GM12892 (cell line): ENCODE results near the gene ZFP69B. TPM values are rescaled to one million over a fixed set of nuclear protein-coding genes. Genes with fewer than 3 reads are reported as not detected.

Experiments
- DNase-seq: peaks from one replicate; pipeline ENCODE4 v3.0.0; 2011; ENCODE audit not compliant: insufficient read length
- FAIRE-seq: peaks from 2 replicates; lab custom pipeline; 2011; peaks lifted over from hg19 to GRCh38; lab: Jason Lieb, UNC
- POLR2A ChIP-seq: IDR thresholded peaks from 2 replicates; pipeline ENCODE4 v1.6.1; 2011; ENCODE audit warnings: low read depth, low read length, control low read depth
- POLR2AphosphoS5 ChIP-seq: IDR thresholded peaks from 2 replicates; pipeline ENCODE4 v1.6.1; 2011; ENCODE audit warnings: low read depth, low read length, control low read depth
- TAF1 ChIP-seq: IDR thresholded peaks from 2 replicates; pipeline ENCODE4 v1.6.1; 2011; ENCODE audit warnings: low read depth, mild to moderate bottlenecking, control low read depth, low read length, borderline replicate concordance
- polyA plus RNA-seq: library from polyadenylated mRNA; unstranded; fragments of >200 nt; gene quantifications from one replicate; pipeline ENCODE4 v1.2.1, GENCODE V29; 2012; ENCODE audit warnings: missing spikeins, inconsistent platforms; ENCODE audit not compliant: missing spikeins

Gene ZFP69B
- 2.8 TPM for polyA plus RNA-seq

DNA sequence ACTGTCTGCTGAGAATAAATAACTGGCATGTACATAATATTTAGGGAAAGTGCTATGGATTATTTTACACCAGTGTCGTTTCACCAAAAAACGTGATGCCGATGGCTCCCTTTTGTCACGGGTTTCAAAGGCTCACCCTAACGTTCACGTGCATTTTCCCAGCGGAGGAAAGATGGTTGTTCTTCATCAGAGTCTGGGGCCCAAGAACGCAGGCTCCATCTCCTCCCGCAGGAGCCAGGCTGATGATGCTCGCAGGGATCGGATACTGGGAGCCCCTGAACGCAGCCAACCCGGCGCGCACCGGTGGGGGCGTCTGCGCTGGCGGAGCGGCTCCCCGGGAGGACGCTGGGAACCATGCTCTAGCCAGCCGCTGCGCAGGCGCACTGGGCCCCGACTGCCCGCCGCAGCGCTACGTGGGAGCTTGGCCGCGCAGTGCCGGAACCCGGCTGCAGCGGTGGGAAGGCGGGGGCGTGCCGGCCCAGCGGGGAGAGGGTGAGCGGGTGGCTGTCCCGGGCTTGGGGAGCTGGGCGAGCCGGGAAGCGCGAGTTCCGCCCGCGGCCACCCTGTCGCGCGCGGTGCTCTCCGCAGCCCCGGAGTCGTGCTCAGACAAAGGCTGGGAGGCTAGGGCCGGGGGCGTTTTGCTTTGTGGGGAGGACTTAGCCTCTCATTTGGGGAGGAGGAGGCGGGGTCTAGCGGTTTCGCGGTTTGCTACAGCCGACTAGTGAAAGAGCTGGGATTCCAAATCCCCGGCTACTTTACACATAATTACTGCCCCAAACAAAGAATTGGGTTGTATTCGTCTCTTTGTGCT, at the start of gene ZFP69B:
Gene ZFP69B (plus strand): TSS at position 793 of the 811 bp plus-strand sequence. CDS start 486 bp downstream, outside the sequence.
- FAIRE-seq (peak; percentile 97), DNase-seq (peak; percentile 93)
- peak; percentile 79 for TF ChIP-seq POLR2AphosphoS5
- peak; percentile 82; the same call in 1 of the 2 replicates for TF ChIP-seq POLR2A
- TF ChIP-seq TAF1 = peak; percentile 64; the same call in 1 of the 2 replicates

DNA sequence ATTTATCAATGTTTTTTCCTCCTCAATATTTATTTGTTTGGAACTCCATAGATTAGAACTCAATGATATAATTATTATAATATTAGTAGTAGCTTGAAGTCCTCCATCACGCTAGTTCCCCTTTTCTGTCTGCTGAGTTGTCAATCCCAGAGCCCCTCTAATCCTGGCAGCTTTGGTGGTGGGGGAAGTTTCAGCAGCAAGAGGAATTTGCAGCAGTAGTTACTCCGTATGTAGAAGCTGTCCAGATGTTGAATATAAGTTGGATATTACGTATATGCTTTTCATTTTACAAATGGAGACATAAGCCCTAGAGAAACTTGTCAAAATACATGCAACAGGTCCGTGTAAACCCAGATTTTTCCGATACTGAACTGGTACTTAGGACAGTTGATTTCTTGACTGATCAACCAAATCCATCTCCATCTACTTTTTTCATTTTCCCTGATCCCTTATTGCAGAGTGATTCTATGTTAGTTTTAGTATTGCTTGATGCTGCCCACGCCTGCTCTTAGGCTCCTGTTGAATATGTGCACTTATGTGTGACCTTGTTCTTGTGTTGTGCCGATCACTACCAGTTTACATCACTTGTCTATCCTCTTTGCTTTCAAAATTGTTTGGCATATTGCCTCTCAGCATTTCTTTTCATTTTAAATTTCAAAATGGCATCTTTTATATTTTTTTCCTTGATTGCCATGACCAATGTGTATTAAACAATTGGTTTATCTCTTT, 48.6 kb upstream of the ZFP69B start:
- no peak for DNase-seq
- TF ChIP-seq TAF1 = no peak
- no peak; the same call in 1 of the 2 replicates for TF ChIP-seq POLR2A
- TF ChIP-seq POLR2AphosphoS5 = no peak
- FAIRE-seq = peak; percentile 85

DNA sequence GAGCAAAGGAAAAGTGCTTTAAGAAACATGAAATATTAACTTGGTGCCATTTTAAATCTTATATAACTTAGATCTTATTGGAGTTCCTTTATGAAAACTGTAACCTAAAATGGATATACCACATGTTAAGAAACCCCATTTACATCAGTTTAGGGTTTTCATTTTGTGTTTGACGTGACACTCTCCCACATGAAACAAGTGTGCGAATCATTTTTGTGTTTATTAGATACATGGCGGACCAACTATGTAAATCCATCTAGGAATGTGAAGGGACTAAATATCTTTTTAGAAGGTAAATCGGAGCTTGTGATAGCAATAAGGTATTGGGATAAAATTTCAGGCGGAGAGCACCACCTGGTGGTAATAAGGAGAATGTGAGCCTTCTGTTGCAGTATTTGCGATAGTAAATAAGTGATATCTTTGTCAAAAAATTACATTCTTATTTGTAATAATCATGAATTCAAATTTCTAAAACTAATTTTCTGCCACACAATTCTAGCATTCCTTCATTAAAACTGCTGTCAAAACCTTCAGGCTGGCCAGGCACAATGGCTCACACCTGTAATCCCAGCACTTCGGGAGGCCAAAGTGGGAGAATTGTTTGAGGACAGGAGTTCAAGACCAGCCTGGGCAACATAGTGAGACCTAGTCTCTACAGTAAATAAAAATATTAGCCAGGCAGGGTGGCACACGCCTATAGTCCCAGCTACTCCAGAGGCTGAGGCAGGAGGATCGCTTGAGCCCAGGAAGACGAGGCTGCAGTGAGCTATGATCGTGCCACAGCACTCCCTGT, 45.4 kb upstream of the ZFP69B start:
- TF ChIP-seq POLR2AphosphoS5 = no peak
- DNase-seq = no peak
- peak; percentile 67 for FAIRE-seq

DNA sequence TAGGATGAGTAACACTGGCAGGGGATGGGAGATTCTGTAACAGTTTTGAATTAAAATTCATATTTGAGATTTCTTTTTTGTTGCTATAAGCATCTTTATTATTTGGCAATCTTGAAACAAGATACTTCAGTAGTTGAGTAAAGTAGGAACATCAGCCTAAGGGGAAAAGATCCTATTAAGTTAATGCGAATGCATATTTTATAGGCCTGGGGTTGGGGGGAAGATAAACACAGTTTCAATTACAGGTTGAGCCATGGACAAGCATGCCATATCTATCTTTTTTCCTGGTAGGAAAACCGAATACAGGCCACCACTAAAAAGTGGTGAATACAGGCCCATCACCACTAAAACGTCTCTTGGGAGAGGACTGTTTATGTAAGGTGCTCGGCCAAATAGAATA, 44.5 kb upstream of the ZFP69B start:
- peak; percentile 9 for FAIRE-seq

DNA sequence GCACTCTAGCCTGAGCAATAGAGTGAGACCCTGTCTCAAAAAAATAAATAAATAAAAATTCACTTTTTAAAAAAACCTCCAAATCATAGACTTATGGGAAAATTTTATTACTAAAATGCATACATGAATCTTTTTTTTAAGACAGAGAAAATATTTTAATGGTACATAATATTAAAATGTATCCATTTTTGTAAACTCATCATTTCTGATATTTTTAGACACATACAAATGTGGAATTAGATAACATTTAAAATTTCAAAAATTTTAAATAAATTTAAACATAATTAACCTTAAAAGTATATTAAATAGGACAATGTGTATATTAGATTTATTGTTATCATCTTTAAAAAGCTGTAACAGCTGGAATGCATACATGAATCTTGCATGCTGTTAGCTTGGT, 42.8 kb upstream of the ZFP69B start:
- DNase-seq = no peak

More for the DNA sequence above, 44.5 kb upstream of the ZFP69B start:
- TF ChIP-seq POLR2A = no peak
- TF ChIP-seq POLR2AphosphoS5 = no peak
- TF ChIP-seq TAF1 = no peak
- no peak for DNase-seq

DNA sequence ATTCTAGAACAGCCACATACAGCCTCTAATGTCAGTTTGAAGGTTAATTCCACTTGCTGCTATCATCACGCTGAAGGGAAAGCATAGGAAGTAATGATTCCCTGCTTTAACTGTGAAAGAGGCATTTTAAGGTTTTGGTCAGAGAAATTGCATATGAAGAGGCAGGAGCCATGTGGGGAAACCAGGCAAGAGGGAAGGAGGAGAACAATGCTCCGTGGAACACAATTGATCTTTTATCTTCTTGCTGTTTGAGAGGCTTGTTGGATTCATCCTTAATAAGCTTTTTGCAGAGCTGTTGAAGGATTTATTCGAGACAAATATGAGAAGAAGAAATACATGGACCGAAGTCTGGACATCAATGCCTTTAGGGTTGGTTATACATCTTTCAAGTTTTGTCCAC, 40.8 kb upstream of the ZFP69B start:
- DNase-seq = no peak
- TF ChIP-seq TAF1 (no peak), POLR2A (no peak), POLR2AphosphoS5 (no peak)
- FAIRE-seq = no peak

More for the DNA sequence above, 42.8 kb upstream of the ZFP69B start:
- no peak for FAIRE-seq
- no peak for TF ChIP-seq TAF1
- no peak for TF ChIP-seq POLR2AphosphoS5
- no peak for TF ChIP-seq POLR2A

DNA sequence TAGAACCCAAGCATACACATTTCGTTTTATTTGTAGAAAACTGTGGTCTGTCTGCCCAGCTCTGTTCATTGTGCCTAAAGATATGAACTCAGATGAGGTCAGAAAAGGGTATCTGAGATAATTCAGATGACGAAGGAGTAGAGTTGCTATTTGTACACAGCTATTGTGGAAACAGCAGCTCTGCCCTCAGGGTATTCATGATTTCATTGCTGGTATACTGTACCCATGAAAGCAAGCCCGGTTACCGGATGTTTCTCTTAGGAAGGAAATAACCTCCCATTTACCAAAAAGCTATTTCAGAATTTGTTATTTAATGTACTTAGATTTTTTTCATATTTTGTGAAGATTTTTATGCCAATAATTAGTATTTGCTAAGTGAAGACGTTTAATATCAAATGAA, 39.0 kb upstream of the ZFP69B start:
- TF ChIP-seq TAF1 = no peak
- no peak for TF ChIP-seq POLR2AphosphoS5
- TF ChIP-seq POLR2A = no peak
- FAIRE-seq (no peak), DNase-seq (no peak)

DNA sequence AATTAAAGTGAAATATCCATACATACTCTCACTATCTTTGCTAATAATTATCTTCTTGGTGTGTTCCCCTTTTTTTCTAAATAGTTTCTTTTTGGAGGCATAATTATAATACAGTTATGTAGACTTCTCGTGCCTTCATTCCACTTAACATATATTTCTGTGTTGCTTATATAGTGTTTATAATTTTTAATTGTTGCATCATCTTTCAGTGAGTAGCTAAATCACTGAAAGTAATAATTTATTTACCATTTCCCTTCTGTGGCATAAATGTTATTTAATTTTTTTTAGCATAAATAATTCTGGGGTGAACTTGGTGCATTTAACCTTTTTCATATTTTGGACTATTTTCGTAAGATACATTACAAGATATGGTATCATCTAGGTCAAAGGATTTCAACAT, 38.4 kb upstream of the ZFP69B start:
- FAIRE-seq = no peak
- DNase-seq = no peak
- TF ChIP-seq POLR2AphosphoS5 (no peak), TAF1 (no peak), POLR2A (no peak)

DNA sequence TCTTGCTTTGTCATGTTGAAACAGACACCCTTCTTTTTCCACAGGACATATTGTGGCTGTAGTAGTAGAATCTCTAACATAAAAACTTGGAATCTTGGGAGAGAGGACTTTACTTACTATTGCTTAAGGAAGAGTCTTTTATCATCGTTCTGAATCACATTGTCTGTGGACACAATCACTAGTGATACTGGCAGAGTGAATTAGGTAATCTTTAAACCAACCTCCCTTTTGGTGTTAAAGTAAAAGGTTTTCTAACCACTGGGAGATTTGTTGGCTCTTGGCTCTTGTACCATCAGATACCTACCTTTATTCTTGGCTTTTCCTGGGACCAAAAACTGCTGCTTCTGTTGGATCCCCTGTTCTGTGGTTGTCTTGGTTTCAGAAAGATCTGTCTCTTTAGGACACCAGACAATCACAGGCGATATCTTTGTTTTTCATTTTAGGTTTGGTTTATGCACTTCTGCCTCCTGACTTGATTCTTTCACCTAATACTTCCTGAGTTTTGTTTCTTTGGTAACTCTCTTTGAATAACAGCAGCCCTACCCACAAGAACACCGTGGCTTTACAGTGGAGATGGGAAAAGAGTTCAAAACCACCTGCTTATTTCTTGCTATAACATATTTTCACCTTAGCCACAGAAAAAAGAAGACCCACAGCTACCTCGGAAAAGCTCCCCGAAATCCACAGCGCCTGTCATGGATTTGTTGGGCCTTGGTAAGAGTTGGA, 36.6 kb upstream of the ZFP69B start:
- no peak for FAIRE-seq

DNA sequence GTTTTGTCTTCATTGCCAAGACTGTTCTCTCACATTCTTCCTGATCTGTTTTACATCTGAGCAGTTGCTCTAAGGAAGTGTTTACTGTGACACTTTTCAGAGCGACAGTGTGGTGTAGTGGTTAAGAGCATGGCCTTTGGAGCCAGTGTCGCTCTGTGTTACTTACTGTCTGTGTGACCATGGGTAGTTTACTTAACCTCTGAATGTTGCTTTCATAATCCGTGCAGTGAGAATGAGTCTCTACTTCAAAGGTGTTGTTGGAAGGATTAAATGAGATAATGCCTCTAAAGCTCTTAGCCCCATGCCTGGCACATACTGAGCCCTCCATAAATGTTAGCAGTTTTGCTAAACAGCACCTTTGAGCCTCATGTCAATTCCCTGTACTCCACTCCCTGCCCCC, 35.9 kb upstream of the ZFP69B start:
- TF ChIP-seq POLR2AphosphoS5 (no peak), TAF1 (no peak), POLR2A (no peak)
- DNase-seq (no peak), FAIRE-seq (no peak)

More for the DNA sequence above, 36.6 kb upstream of the ZFP69B start:
- DNase-seq = no peak
- TF ChIP-seq POLR2A (no peak), TAF1 (no peak), POLR2AphosphoS5 (no peak)

DNA sequence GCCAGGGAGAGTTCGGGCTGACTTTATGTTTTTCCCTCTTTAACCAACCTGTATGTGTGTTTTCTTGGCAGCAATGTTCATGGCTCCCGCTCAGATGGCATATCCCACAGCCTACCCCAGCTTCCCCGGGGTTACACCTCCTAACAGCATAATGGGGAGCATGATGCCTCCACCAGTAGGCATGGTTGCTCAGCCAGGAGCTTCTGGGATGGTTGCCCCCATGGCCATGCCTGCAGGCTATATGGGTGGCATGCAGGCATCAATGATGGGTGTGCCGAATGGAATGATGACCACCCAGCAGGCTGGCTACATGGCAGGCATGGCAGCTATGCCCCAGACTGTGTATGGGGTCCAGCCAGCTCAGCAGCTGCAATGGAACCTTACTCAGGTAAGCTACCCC, 33.6 kb upstream of the ZFP69B start:
- no peak for FAIRE-seq
- no peak for TF ChIP-seq TAF1
- no peak for TF ChIP-seq POLR2AphosphoS5
- no peak for TF ChIP-seq POLR2A
- DNase-seq = no peak
